Hepatocyte (in vitro differentiated cells): ENCODE measurements around the gene DIP2C. TPM values are rescaled to one million over a fixed set of nuclear protein-coding genes. Genes with fewer than 3 reads are reported as not detected.

Experiments
- DNase-seq: peaks from one replicate; pipeline ENCODE4 v3.0.0-alpha.2; 2016; ENCODE audit warnings: low spot score
- H2AFZ ChIP-seq: fragments of 200-600 bp; sonication (generic); 2 replicates; pipeline ENCODE4 v1.6.0; 2016; ENCODE audit warnings: antibody characterized with exemption, mild to moderate bottlenecking
- H3K27ac ChIP-seq: fragments of 200-600 bp; sonication (generic); 2 replicates; pipeline ENCODE4 v1.5.1; 2016; ENCODE audit warnings: mild to moderate bottlenecking
- H3K27me3 ChIP-seq: fragments of 200-600 bp; sonication (generic); 2 replicates; pipeline ENCODE4 v1.6.1; 2016
- H3K36me3 ChIP-seq: fragments of 200-600 bp; sonication (generic); replicated peaks from 2 replicates; pipeline ENCODE4 v1.5.1; 2016; ENCODE audit warnings: low read depth; ENCODE audit not compliant: insufficient read depth
- H3K4me1 ChIP-seq: fragments of 200-600 bp; sonication (generic); 2 replicates; pipeline ENCODE4 v1.5.1; 2016; ENCODE audit warnings: mild to moderate bottlenecking, moderate library complexity; ENCODE audit not compliant: insufficient read depth
- H3K4me2 ChIP-seq: fragments of 200-600 bp; sonication (generic); 2 replicates; pipeline ENCODE4 v1.6.0; 2016
- H3K4me3 ChIP-seq: fragments of 200-600 bp; sonication (generic); 2 replicates; pipeline ENCODE4 v1.5.1; 2016; ENCODE audit warnings: mild to moderate bottlenecking
- H3K79me2 ChIP-seq: fragments of 200-600 bp; sonication (generic); 2 replicates; pipeline ENCODE4 v1.6.0; 2017; ENCODE audit warnings: mild to moderate bottlenecking
- H3K9me2 ChIP-seq: fragments of 200-600 bp; sonication (generic); replicated peaks from 2 replicates; pipeline ENCODE4 v1.6.0; 2017; ENCODE audit warnings: mild to moderate bottlenecking; ENCODE audit not compliant: insufficient read depth
- H3K9me3 ChIP-seq: fragments of 200-600 bp; sonication (generic); 2 replicates; pipeline ENCODE4 v1.5.1; 2016; ENCODE audit warnings: low read depth, mild to moderate bottlenecking
- H4K20me1 ChIP-seq: fragments of 200-600 bp; sonication (generic); 2 replicates; pipeline ENCODE4 v1.6.0; 2016; ENCODE audit warnings: mild to moderate bottlenecking; ENCODE audit not compliant: insufficient read depth, poor library complexity, severe bottlenecking
- EZH2 ChIP-seq: fragments of 200-600 bp; sonication (generic); IDR thresholded peaks from 2 replicates; pipeline ENCODE4 v1.6.1; 2016; ENCODE audit warnings: antibody characterized with exemption, mild to moderate bottlenecking, borderline replicate concordance
- EZH2phosphoT487 ChIP-seq: fragments of 200-600 bp; sonication (generic); IDR thresholded peaks from one replicate; pipeline ENCODE4 v1.6.1; 2018; ENCODE audit warnings: antibody characterized with exemption, mild to moderate bottlenecking, low read depth, moderate library complexity; ENCODE audit not compliant: unreplicated experiment, severe bottlenecking
- WGBS: methylation state at CpG from one replicate; pipeline ENCODE4 v1.1.6; 2016; ENCODE audit warnings: low lambda C conversion rate; ENCODE audit errors: missing lambda C conversion rate; 5-methylcytosine and 5-hydroxymethylcytosine counted together
- polyA plus RNA-seq: library from polyadenylated mRNA; unstranded; fragments of >200 nt; fragmentation: Nextera tagmentation; extraction: Ambion mirVana; gene quantifications from 2 replicates; pipeline ENCODE4 v1.2.1, GENCODE V29; 2016
- total RNA-seq: library from RNA; depleted of rRNA; stranded (reverse); fragments of >200 nt; gene quantifications from 2 replicates; pipeline ENCODE4 v1.2.3, GENCODE V29; 2014
- TF ChIP-seq, protein P1 (sequence below): fragments of 200-600 bp; sonication (generic); IDR thresholded peaks from 2 replicates; pipeline ENCODE4 v1.5.1; 2016; ENCODE audit warnings: antibody characterized with exemption, mild to moderate bottlenecking; ENCODE audit not compliant: poor library complexity

The DIP2C gene
- total and polyA plus RNA-seq, 2 experiments from 2014 or later: 11.1 to 12.8 TPM

DNA sequence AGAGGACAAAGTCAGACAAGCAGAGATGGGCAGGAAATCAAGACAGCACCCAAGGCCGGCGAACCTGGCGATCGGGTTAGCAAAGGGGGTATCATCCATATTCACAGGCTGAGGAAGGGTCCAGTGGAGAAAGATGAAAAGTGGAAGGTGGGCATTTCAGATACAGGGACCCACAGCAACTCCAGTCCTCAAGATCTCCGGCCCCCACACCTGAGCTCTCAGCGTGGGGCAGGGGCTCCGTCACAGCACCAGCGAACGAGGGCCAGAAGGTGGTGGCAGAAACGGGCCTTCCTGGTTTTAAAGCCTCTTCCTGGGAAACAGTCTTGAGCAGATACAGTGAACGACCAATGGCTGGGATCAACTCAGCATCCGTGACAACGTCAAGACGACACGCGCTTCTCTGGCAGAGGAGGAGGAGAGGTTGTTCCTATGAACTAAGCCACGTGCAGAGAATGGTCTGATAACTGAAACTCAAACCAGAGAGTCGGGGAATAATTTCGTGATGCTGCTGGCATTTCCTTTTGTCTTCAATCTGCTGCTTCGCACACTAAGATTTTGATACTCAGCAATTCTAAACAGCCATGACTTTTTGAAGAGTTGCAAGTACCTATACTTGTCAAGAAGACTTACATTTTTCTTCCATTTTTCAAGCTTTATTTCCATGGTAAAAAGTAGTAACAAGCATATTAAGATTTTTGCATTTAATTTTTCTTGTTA, 334.4 kb downstream of the DIP2C start:
- H3K36me3 ChIP-seq: no peaks in the 10 kb centered on the region
- TF ChIP-seq EZH2 (no peak), EZH2phosphoT487 (no peak)
- TF ChIP-seq, protein P1, sequence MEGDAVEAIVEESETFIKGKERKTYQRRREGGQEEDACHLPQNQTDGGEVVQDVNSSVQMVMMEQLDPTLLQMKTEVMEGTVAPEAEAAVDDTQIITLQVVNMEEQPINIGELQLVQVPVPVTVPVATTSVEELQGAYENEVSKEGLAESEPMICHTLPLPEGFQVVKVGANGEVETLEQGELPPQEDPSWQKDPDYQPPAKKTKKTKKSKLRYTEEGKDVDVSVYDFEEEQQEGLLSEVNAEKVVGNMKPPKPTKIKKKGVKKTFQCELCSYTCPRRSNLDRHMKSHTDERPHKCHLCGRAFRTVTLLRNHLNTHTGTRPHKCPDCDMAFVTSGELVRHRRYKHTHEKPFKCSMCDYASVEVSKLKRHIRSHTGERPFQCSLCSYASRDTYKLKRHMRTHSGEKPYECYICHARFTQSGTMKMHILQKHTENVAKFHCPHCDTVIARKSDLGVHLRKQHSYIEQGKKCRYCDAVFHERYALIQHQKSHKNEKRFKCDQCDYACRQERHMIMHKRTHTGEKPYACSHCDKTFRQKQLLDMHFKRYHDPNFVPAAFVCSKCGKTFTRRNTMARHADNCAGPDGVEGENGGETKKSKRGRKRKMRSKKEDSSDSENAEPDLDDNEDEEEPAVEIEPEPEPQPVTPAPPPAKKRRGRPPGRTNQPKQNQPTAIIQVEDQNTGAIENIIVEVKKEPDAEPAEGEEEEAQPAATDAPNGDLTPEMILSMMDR: no peak
- H3K27me3 ChIP-seq: no peaks in the 10 kb centered on the region
- DNase-seq: no peak
- 97% methylated on average over 20 of the region's 20 CpGs for WGBS
- no peak overlapping the region for H3K27ac ChIP-seq
- H3K4me3 ChIP-seq: no peak overlapping the region
- no peak overlapping the region for H2AFZ ChIP-seq
- no peaks in the 10 kb centered on the region for H3K9me3 ChIP-seq
- H3K4me1 ChIP-seq: no peaks in the 10 kb centered on the region
- H3K4me2 ChIP-seq: no peak overlapping the region
- H3K79me2 ChIP-seq: no peaks in the 10 kb centered on the region
- H3K9me2 ChIP-seq: no peaks in the 10 kb centered on the region
- no peaks in the 10 kb centered on the region for H4K20me1 ChIP-seq

DNA sequence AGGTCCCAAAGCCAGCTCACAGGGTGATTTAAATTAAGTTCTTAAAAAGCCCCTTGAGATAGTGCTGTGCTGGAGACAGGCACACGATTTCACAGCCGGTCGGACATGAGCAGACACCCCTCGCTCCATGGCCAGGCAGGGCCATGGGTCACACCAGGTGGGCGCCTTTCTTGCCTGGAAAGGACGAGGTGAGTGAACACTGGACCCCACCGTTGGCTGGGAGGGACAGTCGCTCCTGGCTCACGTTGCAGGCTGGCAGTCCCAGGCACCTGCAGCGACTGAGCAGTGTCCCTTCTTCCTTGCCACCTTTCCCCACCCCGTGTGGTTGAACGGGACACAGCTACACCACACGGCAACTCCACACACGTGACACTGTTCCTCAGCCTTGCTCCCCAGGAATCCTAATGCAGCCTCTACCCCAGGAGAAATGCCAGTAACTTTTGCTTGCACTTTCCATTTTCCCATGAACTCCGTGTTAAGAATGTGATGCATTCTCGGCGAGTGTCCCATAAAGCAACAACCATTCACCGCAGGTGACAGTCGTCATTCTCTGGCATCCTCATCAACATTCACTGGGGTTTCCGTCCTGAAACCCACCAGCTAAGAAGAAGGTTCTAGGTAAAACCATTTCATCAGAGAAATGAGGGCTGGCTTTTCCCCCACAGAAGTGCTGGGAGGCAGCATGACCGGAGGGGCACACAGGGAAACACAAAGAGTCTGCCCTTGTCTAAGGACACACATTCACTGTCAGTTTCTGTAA, 336.8 kb downstream of the DIP2C start:
- Histone ChIP-seq H3K27me3 (no peaks in the 10 kb centered on the region), H4K20me1 (no peaks in the 10 kb centered on the region), H3K4me2 (no peak overlapping the region), H3K79me2 (no peaks in the 10 kb centered on the region), H3K9me3 (no peaks in the 10 kb centered on the region), H3K36me3 (no peaks in the 10 kb centered on the region), H2AFZ (no peak overlapping the region), H3K9me2 (no peaks in the 10 kb centered on the region), H3K4me3 (no peak overlapping the region), H3K27ac (no peak overlapping the region), H3K4me1 (no peaks in the 10 kb centered on the region)
- TF ChIP-seq EZH2phosphoT487: no peak
- TF ChIP-seq, protein P1: no peak
- TF ChIP-seq EZH2: no peak
- DNase-seq: no peak
- 96% methylated on average over 21 of the region's 21 CpGs for WGBS

DNA sequence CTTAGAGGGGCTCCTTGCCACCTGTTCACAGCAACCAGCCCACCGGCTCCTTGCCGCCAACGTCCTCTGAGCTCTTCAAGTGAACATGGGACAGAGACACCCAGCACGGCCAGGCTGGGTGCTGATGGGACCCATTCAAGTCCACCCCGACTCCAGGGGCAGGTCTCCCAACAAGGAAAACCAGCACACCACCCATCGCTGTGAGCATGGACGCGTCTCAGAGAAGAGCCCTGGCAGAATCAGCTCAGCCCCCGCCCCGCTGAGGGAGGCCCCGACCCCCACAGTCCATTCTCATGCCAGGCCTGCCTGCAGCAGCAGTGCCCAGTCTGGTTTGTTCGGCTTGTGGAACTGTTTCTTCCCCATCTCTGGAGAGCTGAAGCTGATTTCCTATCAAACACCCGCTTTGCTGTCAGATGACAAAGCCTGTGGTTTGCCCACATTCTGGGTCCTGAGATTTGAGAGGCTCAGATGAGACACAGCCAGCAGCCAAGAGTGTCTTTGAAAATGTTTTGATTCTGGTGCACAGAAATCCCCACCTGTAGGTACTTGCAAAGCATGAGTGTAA, 337.6 kb downstream of the DIP2C start:
- H3K36me3 ChIP-seq: no peaks in the 10 kb centered on the region
- H4K20me1 ChIP-seq: no peaks in the 10 kb centered on the region
- no peak for TF ChIP-seq EZH2
- TF ChIP-seq, protein P1: no peak
- no peak for TF ChIP-seq EZH2phosphoT487
- no peaks in the 10 kb centered on the region for H3K4me1 ChIP-seq
- no peak overlapping the region for H3K27ac ChIP-seq
- no peak overlapping the region for H2AFZ ChIP-seq
- no peak overlapping the region for H3K4me2 ChIP-seq
- H3K79me2 ChIP-seq: no peaks in the 10 kb centered on the region
- H3K27me3 ChIP-seq: no peaks in the 10 kb centered on the region
- no peak for DNase-seq
- WGBS: 97% methylated on average over 12 of the region's 13 CpGs
- no peaks in the 10 kb centered on the region for H3K9me2 ChIP-seq
- no peak overlapping the region for H3K4me3 ChIP-seq
- H3K9me3 ChIP-seq: no peaks in the 10 kb centered on the region
